COLO668 (cell line): ENCODE data around the gene DPP4.
"Not testable (repeated sequence)": the region's sequence is repeated elsewhere in the genome, so short reads cannot be mapped to it uniquely, and the experiment has no call there.

ENCODE experiments used
- DNase-seq: peaks from one replicate; lab custom pipeline; 2025; ENCODE audit not compliant: unreplicated experiment; lab: John Stamatoyannopoulos, UW

The DPP4 gene

DNA sequence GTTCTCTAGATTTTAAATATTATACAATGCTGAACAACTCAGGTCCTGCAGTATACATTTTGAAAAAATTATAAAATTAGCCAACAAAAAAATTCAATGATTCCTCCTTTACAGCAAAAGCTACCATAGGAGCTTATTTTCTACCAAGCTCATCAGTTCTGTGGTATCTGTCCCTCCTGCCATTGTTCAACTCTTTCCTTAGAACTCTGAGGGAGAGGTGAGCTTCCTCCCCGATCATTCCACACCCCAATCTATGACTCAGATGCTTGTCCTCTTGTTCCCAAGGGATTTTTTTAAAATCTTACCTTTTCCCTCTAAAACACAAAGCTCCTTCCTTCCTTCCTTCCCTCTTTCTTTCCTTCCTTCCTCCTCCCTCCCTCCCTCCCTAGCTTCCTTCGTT lies 13.5 kb downstream of the DPP4 start:
- no peak for DNase-seq

GRCh38 chr2:162058973-162059668 lies 14.9 kb downstream of the DPP4 start:
- no peak for DNase-seq

DNA sequence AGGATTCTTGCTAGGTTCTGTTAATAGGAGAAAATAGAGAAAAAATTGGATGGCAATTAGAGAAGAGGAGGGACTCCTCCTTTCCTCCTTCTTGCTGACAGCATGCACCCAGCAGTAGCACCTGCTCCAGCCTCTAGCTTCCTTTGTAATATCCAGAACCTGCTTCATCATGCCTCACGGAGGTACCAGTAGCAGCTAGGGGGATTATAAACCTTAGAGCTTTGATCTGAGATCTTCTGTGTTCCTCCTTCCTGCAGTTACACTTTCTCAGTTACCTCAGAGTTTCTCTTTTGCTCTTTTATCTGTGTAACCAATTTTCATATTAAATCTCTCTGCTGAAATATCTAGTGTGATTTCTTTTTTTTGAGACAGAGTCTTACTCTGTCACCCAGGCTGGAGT lies 16.6 kb downstream of the DPP4 start:
- DNase-seq, result no peak

GRCh38 chr2:162056796-162057399 lies 17.1 kb downstream of the DPP4 start:
- DNase-seq, result no peak

DNA sequence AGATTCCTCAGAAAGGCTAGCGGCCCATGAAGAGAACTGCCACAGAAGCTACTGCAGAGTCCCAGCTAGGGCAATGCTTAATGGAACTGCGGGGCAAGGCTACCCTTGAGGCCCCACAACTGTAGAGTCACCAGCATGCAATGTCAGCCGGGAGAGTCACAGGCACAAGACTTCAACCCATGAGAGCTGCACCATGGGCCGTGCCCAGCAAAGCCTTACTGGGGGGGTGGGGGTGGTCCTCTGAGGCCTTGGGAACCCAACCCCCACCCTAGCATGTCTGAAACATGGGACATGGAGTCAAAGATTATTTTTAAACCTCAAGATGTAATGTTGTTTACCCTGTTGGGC lies 20.2 kb downstream of the DPP4 start:
- DNase-seq, result no peak

DNA sequence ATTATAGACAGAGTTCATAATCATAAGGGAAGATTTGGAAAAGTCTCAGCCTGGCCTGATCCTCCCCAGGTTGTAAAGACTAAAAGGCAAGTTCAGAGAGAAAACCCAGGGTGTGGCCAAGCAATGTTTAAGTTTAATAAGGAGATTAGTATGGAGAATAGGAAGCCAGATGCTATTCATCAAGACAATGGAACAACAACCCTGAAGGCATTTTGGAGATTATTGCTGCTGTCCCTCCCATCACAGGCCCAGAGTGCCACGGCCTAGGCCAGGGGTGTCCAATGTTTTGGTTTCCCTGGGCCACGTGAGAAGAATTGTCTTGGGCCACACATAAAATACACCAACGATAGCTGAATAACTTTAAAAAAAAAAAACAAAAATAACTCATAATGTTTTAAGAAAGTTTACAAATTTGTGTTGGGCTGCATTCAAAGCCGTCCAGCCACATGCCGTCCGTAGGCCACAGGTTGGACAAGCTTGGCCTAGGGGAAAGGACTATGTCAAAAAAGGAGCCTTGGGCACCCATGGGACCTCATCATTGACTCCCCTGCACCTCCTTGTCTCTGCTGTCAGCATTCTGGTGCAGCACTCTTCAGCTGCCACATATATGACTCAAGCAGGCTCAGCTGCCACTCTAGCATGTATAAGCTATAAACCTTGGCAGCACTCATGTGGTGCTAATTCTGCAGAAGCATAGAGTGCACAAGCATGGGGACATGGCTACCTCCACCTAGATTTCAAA lies 20.8 kb downstream of the DPP4 start:
- DNase-seq, result no peak

- no peak for DNase-seq
These were observed 23.5 kb downstream of the DPP4 start for GRCh38 chr2:162050513-162050961.

- not testable (repeated sequence) for DNase-seq
These were observed 24.9 kb downstream of the DPP4 start for GRCh38 chr2:162049089-162049488.

DNA sequence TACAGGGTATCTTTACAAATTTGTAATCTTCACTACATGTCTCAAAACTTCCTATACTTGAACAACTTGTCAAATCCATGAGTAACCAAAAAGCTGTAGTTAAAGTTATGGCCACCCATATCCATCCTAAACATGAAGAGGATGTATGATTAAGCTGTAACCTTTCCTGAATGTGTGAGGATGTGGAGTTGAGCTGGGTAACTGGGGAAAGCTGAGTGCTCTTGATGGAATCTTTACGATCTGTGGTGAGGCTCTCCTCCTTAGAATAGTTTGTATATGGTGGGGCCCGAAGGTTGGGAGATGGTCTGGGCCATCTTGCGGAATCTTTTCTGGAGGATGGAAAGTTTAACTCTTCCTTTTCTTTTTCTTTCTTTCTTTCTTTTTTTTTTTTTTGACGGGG lies 29.4 kb downstream of the DPP4 start:
- no peak for DNase-seq

DNA sequence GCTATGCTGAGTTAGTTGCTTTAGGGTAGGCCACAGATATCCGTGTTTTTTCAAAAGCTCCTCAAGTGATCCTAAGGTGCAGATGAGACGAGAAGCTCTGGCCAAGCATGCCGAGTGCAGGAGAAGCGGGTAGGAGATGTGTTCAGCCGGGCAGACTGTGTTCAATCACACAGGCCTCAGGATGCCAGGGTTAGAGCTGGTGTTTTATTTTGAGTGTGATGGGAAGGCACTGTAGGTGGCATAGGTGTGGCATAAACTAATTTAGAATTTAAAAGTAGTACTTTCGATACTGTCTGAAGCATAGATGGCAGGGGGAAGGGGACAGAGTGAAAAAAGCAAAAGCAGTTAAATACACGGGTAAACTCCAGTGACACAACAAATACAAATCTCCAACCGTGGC lies 30.9 kb downstream of the DPP4 start:
- DNase-seq, result no peak

DNA sequence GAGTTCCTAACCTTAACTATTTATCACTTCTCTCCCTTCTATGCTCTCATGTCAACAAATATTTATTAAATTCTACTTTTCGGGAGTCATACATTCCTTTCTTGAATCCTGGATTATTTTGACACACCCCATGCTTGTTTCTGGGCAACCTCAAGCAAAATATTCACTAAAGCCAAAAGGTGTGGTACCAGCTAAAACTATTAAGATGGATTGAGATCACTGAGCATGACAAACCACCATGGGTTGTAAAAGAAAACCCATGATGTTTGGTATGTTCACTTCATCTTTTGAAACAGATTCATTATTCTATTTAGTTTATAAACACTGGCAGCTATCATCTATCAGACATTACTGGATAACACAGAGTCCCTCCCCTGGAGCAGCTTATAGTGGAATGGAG lies 32.5 kb downstream of the DPP4 start:
- DNase-seq, result no peak

DNA sequence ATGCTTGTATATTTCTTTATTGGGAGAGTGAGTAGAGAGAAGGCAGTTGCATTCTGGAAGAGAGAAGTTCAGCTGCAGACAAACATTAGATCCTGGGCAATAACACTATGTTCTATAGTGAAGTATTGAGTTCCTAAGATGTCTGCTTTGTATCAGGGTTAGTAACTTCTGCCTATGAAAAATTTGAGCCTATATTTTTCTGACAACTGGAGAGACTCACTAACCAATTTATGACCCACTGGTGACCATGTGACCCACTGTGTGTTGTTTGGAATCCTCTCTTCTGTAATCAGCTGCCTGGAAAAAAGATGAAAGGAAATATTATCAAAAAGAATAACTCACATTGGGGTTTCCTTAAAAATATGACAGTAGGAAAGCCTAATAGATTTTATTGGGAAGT lies 35.3 kb downstream of the DPP4 start:
- DNase-seq, result no peak

GRCh38 chr2:162037886-162038285 lies 36.1 kb downstream of the DPP4 start:
- DNase-seq, result no peak

DNA sequence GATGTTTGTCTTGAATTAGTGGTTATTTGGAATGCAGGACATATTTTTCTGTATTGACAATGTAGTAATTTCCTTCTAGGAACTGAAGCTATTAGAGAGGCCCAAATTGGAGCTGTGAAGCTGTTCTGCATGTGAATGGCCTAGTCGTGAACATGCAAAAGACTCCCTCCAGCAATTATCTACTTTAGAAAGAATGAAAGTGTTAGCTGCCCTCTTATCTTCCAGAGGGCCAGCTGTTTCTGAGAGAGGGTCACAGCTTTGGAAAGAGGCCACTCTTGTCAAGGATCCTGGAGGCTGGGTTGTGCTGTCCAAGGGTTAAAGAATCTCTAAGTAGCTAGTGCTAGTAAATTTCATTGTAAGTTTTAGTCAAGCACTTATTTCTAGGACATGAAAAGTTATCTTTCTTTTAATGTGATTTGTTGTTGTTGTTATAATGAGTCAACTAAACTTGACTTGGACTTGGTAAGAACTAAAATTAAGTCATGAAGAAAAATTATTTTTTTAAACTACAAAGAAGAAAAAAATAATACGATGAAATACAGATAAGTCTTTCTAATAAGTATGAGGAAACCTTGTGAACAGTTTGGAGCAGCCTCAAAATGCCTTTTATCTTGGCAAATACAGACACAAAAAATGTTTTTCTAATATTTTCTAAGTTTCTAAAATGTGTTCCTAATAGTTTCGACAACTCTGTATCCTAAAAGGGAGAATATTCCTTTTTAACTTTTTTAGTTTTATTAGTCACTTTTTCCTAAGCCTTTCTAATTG lies 36.8 kb downstream of the DPP4 start:
- DNase-seq, result no peak

GRCh38 chr2:162035981-162036380 lies 38.0 kb downstream of the DPP4 start:
- DNase-seq, result no peak

- no peak for DNase-seq
These were observed 43.4 kb downstream of the DPP4 start for GRCh38 chr2:162030363-162031190.

GRCh38 chr2:162029287-162029901 lies 44.6 kb downstream of the DPP4 start:
- DNase-seq, result no peak

DNA sequence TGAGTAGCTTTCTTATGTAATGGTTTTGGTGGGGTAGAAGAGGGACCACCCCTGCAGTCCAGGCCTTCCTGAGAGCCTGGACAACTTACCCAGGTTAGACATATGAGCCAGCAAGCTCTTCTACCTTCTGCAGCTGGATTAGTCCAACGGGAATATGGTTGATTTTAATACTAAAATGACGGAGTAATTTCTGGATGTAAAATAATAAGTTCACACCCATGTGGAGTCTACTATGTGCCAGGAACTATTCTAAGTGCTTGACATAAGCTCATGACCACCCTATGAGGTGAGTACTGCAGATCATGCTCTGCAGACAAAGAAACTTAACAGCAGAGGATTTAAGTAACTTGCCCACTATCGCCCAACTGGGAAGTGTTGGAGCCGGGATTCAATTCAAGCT lies 45.5 kb downstream of the DPP4 start:
- DNase-seq, result no peak

DNA sequence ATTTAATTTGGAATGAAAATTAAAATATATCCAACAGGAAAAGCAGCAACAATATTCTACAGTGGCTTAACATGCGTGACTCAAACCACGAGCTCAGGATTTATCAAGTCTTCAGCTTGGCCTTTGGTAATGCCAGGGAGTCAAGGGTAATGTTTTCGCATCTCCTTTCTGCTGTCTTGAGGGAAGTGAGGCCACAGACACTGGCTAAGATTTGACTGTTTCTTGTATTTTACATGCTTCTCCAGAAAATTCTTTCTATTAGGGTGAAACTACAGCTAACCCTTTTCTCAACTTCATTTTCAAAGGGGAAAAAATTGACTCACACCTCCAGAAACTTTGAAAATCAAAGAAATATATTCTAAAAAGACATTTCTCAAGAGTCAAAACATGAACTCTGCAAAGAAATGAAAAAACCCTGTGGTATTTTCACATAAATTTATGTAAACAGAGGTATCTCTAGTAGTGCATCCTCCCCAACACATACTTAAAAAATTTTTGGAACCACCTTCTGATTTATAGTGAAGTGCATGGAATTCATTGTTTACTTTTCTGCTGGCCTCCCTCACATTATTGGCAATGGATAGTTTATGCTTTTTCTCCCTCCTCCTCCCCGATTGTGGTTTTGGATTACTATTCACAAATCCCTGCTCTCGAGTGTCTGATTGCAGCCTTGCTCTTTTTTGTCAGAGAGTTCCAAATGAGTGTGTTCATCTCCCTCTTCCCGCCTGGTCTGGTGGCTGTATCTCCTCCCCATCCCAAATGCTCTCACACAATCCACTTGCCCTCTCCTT lies 48.7 kb downstream of the DPP4 start:
- no peak for DNase-seq
